Activated T-cell treated with anti-CD3 and anti-CD28 coated beads, Interleukin-2, amount 50 U/mL, for 24 hours (primary cell): ENCODE results near the gene PARS2.
A peak's percentile ranks its signal among the peaks of the same experiment; 100 is the strongest.

ENCODE experiments used
- DNase-seq: peaks from one replicate; pipeline ENCODE4 v3.0.0-alpha.2; 2020
- H3K27ac Mint-ChIP-seq: 2 replicates; pipeline ENCODE4 v1.8.0; 2020; ENCODE audit warnings: mild to moderate bottlenecking, mixed read lengths
- H3K27me3 Mint-ChIP-seq: 2 replicates; pipeline ENCODE4 v1.8.0; 2020; ENCODE audit warnings: mixed read lengths
- H3K36me3 Mint-ChIP-seq: 2 replicates; pipeline ENCODE4 v1.8.0; 2020; ENCODE audit warnings: low read depth, mixed read lengths
- H3K4me1 Mint-ChIP-seq: 2 replicates; pipeline ENCODE4 v1.8.0; 2020; ENCODE audit warnings: low read depth, mixed read lengths
- H3K4me3 Mint-ChIP-seq: 2 replicates; pipeline ENCODE4 v1.8.0; 2020; ENCODE audit warnings: mild to moderate bottlenecking, moderate library complexity, mixed read lengths
- H3K9me3 Mint-ChIP-seq: 2 replicates; pipeline ENCODE4 v1.8.0; 2020; ENCODE audit warnings: mixed read lengths

Gene PARS2

DNA sequence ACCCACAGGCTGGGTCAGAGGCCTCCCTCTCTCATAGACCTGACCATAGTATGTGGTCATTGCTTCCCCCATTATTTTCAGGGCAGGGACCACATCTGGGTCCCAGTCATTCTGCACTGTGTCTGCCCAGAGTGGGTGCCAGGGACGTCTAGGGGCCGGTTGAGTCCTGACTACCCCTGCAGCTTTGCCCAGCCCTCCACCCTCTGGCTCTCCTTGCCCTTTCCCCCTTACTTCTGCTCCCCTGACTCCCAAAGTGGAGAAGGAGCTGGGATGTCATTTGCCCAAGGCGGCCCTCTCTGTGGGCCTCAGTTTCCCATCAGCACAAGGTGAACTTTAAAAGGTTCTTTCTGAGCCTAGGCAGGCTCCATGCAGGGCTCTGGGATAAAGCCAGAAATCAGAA is 41.1 kb upstream of the PARS2 start:
- H3K4me3 Mint-ChIP-seq: no peak overlapping the region
- no peaks in the 10 kb centered on the region for H3K27me3 Mint-ChIP-seq
- no peak overlapping the region for H3K27ac Mint-ChIP-seq
- H3K36me3 Mint-ChIP-seq: no peaks in the 10 kb centered on the region
- no peaks in the 10 kb centered on the region for H3K9me3 Mint-ChIP-seq
- DNase-seq: no peak
- H3K4me1 Mint-ChIP-seq: peaks cover 42% of the 10 kb centered on the region

- Mint-ChIP-seq H3K9me3 (no peaks in the 10 kb centered on the region), H3K27me3 (no peaks in the 10 kb centered on the region), H3K27ac (peak overlapping the region; percentile 78), H3K4me1 (peaks cover 49% of the 10 kb centered on the region), H3K36me3 (no peaks in the 10 kb centered on the region), H3K4me3 (no peak overlapping the region)
- peak; percentile 39 for DNase-seq
Measured at GRCh38 chr1:54804471-54805132, 40.3 kb upstream of the PARS2 start.

- H3K27me3 Mint-ChIP-seq: no peaks in the 10 kb centered on the region
- H3K36me3 Mint-ChIP-seq: no peaks in the 10 kb centered on the region
- DNase-seq: peak; percentile 15
- H3K4me1 Mint-ChIP-seq: peaks cover 56% of the 10 kb centered on the region
- H3K9me3 Mint-ChIP-seq: no peaks in the 10 kb centered on the region
- H3K4me3 Mint-ChIP-seq: no peak overlapping the region
- peak overlapping the region; percentile 78 for H3K27ac Mint-ChIP-seq
Measured at GRCh38 chr1:54803761-54804470, 39.6 kb upstream of the PARS2 start.

DNA sequence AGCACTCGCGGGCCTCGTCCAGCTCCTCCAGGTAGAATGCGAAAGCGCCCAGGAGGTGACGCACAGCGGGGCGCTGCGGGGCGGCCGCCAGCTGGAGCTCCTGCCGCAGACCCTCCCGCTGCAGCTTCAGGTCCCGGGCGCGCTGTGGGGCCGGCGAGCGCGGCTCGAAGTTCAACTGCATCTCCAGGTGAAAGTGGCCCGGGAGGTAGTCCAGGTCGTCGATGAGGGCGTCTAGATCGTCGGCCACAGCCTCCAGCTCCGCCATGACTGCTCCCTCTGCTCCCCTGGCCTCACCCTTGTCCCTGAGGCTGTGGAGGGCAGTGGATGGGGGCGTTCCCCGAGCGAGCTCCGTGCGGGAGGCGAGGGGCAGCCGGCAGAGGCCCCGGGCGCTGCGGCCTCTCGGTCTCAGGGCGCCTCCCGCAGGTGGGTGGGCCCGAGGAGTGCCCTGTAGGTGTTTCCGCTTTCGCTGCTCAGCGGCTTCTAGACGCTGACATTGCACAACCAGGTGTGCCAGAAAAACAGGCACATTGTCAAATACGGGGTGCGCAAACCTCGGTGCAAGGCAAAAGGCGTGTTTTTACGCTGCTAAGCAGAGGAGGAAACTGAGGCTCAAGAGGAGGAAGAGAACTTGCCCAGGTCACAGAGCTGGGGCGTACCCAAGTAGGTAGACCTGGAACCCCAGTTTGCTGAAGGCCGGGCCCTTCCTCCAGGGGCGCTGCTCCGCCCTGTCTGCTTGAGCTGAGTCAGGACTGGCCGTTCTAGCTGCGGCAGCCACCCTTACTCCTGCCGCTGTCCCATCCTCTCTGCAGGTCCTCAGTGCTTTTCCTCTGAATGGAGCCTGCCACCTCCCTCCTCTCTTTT is 36.8 kb upstream of the PARS2 start, which contains the start of gene TTC22:
TTC22 (minus strand) TSS at position 425 of the 861 bp plus-strand sequence; CDS start at position 265, 160 bp downstream.
- peaks cover 7% of the 10 kb centered on the region for H3K36me3 Mint-ChIP-seq
- peaks cover 64% of the 10 kb centered on the region for H3K4me1 Mint-ChIP-seq
- DNase-seq: peak; percentile 81
- no peaks in the 10 kb centered on the region for H3K9me3 Mint-ChIP-seq
- H3K27me3 Mint-ChIP-seq: no peaks in the 10 kb centered on the region
- peak within 1 kb of the TSS; percentile 94 for H3K27ac Mint-ChIP-seq
- H3K4me3 Mint-ChIP-seq: peak within 1 kb of the TSS; percentile 84

GRCh38 chr1:54800041-54800898 is 35.9 kb upstream of the PARS2 start:
- no peaks in the 10 kb centered on the region for H3K27me3 Mint-ChIP-seq
- H3K27ac Mint-ChIP-seq: peak overlapping the region; percentile 94
- H3K36me3 Mint-ChIP-seq: peaks cover 7% of the 10 kb centered on the region
- peak; percentile 33 for DNase-seq
- H3K4me3 Mint-ChIP-seq: peak overlapping the region; percentile 84
- no peaks in the 10 kb centered on the region for H3K9me3 Mint-ChIP-seq
- peaks cover 61% of the 10 kb centered on the region for H3K4me1 Mint-ChIP-seq

DNA sequence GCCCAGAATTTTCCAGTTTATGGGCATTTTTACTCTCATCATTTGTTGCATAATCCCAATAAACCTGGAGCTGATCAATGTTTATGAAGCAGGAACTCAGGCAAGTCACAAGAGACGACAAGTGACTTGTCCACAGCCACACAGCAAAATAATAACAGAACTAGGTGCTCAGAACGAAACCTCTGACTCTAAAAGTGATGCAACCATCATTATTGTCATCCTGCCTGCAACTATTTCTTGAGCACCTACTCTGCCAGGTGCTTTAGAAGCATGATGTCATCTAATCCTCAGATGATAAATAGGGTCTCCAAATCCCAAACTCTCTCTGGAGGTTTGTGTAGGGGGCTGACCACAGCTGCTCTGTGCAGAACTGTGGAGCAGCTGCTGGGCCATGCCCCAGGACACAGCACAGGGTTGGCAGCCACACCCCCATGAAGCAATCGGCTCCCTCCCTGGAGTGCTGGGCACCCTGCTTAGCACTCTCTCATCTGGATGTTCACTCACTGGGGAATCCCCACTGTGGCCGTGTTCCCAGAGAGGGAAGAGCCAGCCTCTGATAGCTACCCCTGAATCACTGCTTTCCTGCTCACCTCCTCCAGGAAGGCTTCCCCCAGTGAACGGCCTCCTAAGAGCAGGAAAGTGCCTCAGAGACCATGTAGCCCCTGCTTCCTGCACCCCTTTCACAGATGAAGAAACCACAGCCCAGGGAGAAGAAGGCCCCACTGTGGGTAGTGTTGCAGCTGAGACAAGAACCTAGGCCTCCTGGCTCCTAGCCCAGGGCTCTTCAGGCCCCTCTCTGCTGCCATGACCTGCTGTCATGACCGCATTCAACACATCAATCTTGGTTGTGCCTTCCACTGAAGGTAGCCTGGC is 34.7 kb upstream of the PARS2 start:
- peak; percentile 61 for DNase-seq
- peaks cover 8% of the 10 kb centered on the region for H3K36me3 Mint-ChIP-seq
- H3K27ac Mint-ChIP-seq: peak overlapping the region; percentile 94
- no peaks in the 10 kb centered on the region for H3K9me3 Mint-ChIP-seq
- H3K4me1 Mint-ChIP-seq: peaks cover 58% of the 10 kb centered on the region
- no peaks in the 10 kb centered on the region for H3K27me3 Mint-ChIP-seq
- H3K4me3 Mint-ChIP-seq: peak overlapping the region; percentile 69

DNA sequence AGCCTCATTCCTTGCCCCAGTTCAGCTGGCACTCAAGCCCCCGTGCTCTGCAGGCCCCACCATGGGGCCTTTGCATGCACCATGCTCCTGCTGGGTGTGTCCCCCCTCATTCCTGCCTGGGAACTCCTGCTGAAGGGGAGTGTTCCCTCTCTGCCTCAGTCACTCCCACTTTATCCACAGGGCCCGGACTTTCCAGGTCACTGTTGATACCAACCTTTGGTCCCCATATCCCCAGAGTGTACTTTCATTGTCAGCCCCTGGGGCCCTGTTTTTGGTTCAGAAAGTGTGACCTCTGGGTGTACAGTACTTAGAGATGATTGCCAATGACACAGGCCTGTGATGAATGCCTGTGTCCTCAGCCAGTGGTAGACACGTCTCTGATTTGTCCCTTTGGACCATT is 33.9 kb upstream of the PARS2 start:
- peak overlapping the region; percentile 94 for H3K27ac Mint-ChIP-seq
- peaks cover 53% of the 10 kb centered on the region for H3K4me1 Mint-ChIP-seq

GRCh38 chr1:54796902-54797301 is 32.6 kb upstream of the PARS2 start:
- Mint-ChIP-seq H3K27me3 (no peaks in the 10 kb centered on the region), H3K36me3 (peaks cover 17% of the 10 kb centered on the region), H3K4me3 (no peak overlapping the region), H3K27ac (no peak overlapping the region), H3K9me3 (peaks cover 2% of the 10 kb centered on the region), H3K4me1 (peaks cover 50% of the 10 kb centered on the region)
- no peak for DNase-seq

More for the DNA sequence above, 33.9 kb upstream of the PARS2 start:
- Mint-ChIP-seq H3K9me3 (no peaks in the 10 kb centered on the region), H3K36me3 (peaks cover 10% of the 10 kb centered on the region), H3K27me3 (no peaks in the 10 kb centered on the region), H3K4me3 (peak overlapping the region; percentile 12)
- no peak for DNase-seq

GRCh38 chr1:54795841-54796468 is 31.6 kb upstream of the PARS2 start:
- Mint-ChIP-seq H3K4me1 (peaks cover 43% of the 10 kb centered on the region), H3K9me3 (peaks cover 2% of the 10 kb centered on the region), H3K27me3 (no peaks in the 10 kb centered on the region), H3K27ac (peak overlapping the region; percentile 16), H3K4me3 (no peak overlapping the region), H3K36me3 (peaks cover 26% of the 10 kb centered on the region)
- DNase-seq: no peak

GRCh38 chr1:54795356-54795665 is 31.0 kb upstream of the PARS2 start:
- Mint-ChIP-seq H3K9me3 (peaks cover 2% of the 10 kb centered on the region), H3K27ac (peak overlapping the region; percentile 47), H3K4me3 (no peak overlapping the region), H3K4me1 (peaks cover 42% of the 10 kb centered on the region), H3K36me3 (peaks cover 27% of the 10 kb centered on the region), H3K27me3 (no peaks in the 10 kb centered on the region)
- no peak for DNase-seq

DNA sequence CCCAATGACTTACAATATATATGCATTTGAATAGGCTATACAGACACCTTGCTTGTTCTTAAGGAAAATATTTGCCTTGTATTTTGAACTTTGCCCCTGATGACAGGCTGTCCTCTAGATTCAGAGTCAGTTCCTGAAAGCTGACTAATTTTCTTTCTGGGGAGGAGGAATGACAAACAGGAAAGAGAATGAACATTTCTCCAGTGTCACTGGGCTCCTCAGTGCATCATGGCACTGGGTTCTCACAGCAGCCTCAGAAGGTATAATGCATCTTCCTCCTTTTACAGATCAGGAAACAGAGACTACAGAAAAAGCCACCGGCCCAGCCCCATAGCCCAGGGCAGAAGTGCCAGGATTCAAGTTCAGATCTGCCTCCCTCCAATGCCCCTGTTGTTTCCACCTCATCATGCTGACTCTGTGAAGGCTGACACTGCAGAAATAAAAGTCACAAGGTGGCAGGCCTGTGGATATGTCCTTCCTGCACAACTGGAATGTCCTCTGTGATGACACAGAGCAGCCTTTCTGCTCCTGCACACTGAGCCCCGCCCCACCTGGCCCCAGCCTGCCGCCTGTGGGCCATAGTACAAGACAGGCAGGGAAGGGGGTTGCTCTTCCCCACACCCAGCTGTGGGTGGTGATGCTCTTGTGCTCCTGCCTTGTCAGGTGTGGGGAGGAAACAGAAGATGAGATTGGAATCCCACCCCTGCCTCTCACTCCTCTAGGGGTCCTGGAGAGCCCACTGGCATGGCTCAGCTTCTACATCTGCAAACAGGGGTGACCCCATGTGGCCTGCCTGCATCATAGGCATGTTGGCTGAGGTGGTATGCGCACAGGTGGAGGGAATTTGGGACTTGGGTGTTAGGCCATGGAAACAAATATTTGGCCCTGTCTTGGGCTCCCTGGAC is 30.4 kb upstream of the PARS2 start:
- Mint-ChIP-seq H3K27ac (peak overlapping the region; percentile 68), H3K9me3 (peaks cover 2% of the 10 kb centered on the region), H3K4me1 (peaks cover 36% of the 10 kb centered on the region), H3K27me3 (no peaks in the 10 kb centered on the region), H3K4me3 (no peak overlapping the region), H3K36me3 (peaks cover 28% of the 10 kb centered on the region)
- no peak for DNase-seq

GRCh38 chr1:54792686-54793282 is 28.5 kb upstream of the PARS2 start:
- H3K36me3 Mint-ChIP-seq: peaks cover 28% of the 10 kb centered on the region
- H3K4me3 Mint-ChIP-seq: no peak overlapping the region
- no peak overlapping the region for H3K27ac Mint-ChIP-seq
- no peaks in the 10 kb centered on the region for H3K27me3 Mint-ChIP-seq
- no peak for DNase-seq
- H3K4me1 Mint-ChIP-seq: peaks cover 17% of the 10 kb centered on the region
- peaks cover 2% of the 10 kb centered on the region for H3K9me3 Mint-ChIP-seq
